Esophagus squamous epithelium (tissue), 4 donors: ENCODE data around the gene GALNT7.

Experiments
- CTCF ChIP-seq, 6 experiments: fragments of 450-650 bp in 4 of 6; fragments of 200-600 bp in 2 of 6; sonication (generic) in 2 of 6; IDR thresholded peaks; one replicate each; pipeline ENCODE4 v1.5.1; 2016 to 2019; ENCODE audit warnings: antibody characterized with exemption in 6 of 6, mild to moderate bottlenecking in 4 of 6, moderate library complexity in 4 of 6
- POLR2A ChIP-seq, 4 donors: fragments of 450-650 bp; IDR thresholded peaks; one replicate each; pipeline ENCODE4 v1.6.1; 2017; ENCODE audit warnings: antibody characterized with exemption in 4 of 4, mild to moderate bottlenecking in 4 of 4, moderate library complexity in 3 of 4

- TF ChIP-seq POLR2A (IDR thresholded peaks at IDR 0.05) (no peak), CTCF (IDR thresholded peaks at IDR 0.05) (peak in 4 of 6 experiments; percentile 20 to 52 (median 22))
Observed at GRCh38 chr4:173171098-173171497, 2.5 kb downstream of the GALNT7 start.
